CD4-positive, alpha-beta T cell treated with Interleukin-6 at 100 ng/mL for 8 hours (primary cell): Measurements from ENCODE around the gene MED27.

Source experiments
- DNase-seq: peaks from one replicate; pipeline ENCODE4 v3.0.0-alpha.2; 2020; ENCODE audit warnings: mixed read lengths, low spot score

The MED27 gene

GRCh38 chr9:131851414-131851813, 228.3 kb downstream of the MED27 start:
- no peak for DNase-seq

GRCh38 chr9:131849391-131849790, 230.3 kb downstream of the MED27 start:
- DNase-seq = no peak

GRCh38 chr9:131848570-131849160, 231.0 kb downstream of the MED27 start:
- no peak for DNase-seq

- DNase-seq = no peak
Observed at GRCh38 chr9:131847665-131848354, 231.9 kb downstream of the MED27 start.

- no peak for DNase-seq
Observed at GRCh38 chr9:131845305-131846298, 234.1 kb downstream of the MED27 start.

- DNase-seq = no peak
Observed at GRCh38 chr9:131844745-131845118, 234.9 kb downstream of the MED27 start.

- DNase-seq = no peak
Observed at GRCh38 chr9:131843989-131844744, 235.5 kb downstream of the MED27 start.

GRCh38 chr9:131841765-131842318, 237.8 kb downstream of the MED27 start:
- DNase-seq = no peak

- DNase-seq = no peak
Observed at GRCh38 chr9:131840751-131841702, 238.6 kb downstream of the MED27 start.

GRCh38 chr9:131840220-131840619, 239.4 kb downstream of the MED27 start:
- DNase-seq = no peak

GRCh38 chr9:131839281-131840084, 240.2 kb downstream of the MED27 start:
- DNase-seq = peak; percentile 41

- no peak for DNase-seq
Observed at GRCh38 chr9:131838530-131839280, 241.0 kb downstream of the MED27 start.

GRCh38 chr9:131837836-131838235, 241.8 kb downstream of the MED27 start:
- DNase-seq = no peak

GRCh38 chr9:131837316-131837715, 242.4 kb downstream of the MED27 start:
- no peak for DNase-seq

GRCh38 chr9:131836607-131837315, 242.9 kb downstream of the MED27 start:
- DNase-seq = no peak

GRCh38 chr9:131836021-131836420, 243.6 kb downstream of the MED27 start:
- DNase-seq = no peak

GRCh38 chr9:131835151-131835910, 244.3 kb downstream of the MED27 start:
- no peak for DNase-seq
